Liver (tissue), 3 donors: ENCODE results near the gene PAPOLA.

Experiments used
- EGR1 ChIP-seq, 2 donors: IDR thresholded peaks; 2 replicates each; pipeline ENCODE4 v1.6.1; 2016 to 2018; ENCODE audit warnings: antibody characterized with exemption in 2 of 2, low read depth in 2 of 2
- NR2F2 ChIP-seq: IDR thresholded peaks from 2 replicates; pipeline ENCODE4 v1.6.1; 2016; ENCODE audit warnings: antibody characterized with exemption
- TAF1 ChIP-seq: conservative IDR thresholded peaks from 2 replicates; pipeline ENCODE4 v1.6.1; 2016; ENCODE audit warnings: antibody characterized with exemption, mild to moderate bottlenecking
- YY1 ChIP-seq: IDR thresholded peaks from 2 replicates; pipeline ENCODE4 v1.6.1; 2016; ENCODE audit warnings: antibody characterized with exemption, mild to moderate bottlenecking
- TF ChIP-seq, protein P1 (sequence below): fragments of 150-350 bp; IDR thresholded peaks from 2 replicates; pipeline ENCODE4 v1.5.1; 2017; ENCODE audit warnings: improper control_type of control experiment, low read depth, low read length; ENCODE audit not compliant: missing input control
- TF ChIP-seq, protein P2 (sequence below): IDR thresholded peaks from 2 replicates; pipeline ENCODE4 v1.6.1; 2016; ENCODE audit warnings: antibody characterized with exemption, mild to moderate bottlenecking
- TF ChIP-seq, protein P3 (sequence below): IDR thresholded peaks from 2 replicates; pipeline ENCODE4 v1.6.1; 2016; ENCODE audit warnings: antibody characterized with exemption
- TF ChIP-seq, protein P4 (sequence below): IDR thresholded peaks from 2 replicates; pipeline ENCODE4 v1.6.1; 2016; ENCODE audit warnings: antibody characterized with exemption
- donor health status: healthy.
- donor health status: healthy.

DNA sequence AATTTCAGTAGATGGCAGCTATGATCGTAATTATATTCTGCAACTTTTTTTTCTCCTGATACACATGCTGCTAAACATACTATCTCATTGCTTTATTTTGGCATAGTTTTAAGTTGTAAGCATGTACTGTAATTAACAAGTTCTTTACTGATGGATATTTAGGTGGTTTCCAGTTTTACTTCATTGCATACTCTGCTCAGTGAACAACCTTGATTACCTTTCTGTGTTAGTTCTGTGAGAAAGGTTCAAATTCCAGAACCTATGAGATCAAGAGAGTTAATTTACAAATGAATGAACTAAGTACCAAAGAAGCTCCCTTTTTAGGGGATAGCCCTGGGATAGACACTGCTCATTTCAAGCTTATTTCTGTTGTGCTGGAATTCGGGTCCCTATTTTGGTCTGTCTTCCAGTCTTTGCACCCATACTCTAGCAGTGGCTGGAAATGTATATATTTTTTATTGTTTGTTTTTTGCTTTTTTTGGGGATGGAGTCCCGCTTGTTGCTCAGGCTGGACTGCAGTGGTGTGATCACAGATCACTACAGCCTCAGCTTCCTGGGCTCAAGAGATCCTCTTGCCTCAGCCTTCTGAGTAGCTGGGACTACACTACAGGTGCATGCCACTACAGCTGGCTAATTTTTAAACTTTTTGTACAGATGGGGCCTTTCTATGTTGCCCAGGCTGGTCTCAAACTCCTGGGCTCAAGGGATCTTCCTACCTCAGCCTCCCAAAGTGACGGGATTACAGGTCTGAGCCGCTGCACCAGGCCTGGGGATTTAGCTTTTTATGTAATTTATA, 10.6 kb downstream of the PAPOLA start:
- TF ChIP-seq, protein P1, sequence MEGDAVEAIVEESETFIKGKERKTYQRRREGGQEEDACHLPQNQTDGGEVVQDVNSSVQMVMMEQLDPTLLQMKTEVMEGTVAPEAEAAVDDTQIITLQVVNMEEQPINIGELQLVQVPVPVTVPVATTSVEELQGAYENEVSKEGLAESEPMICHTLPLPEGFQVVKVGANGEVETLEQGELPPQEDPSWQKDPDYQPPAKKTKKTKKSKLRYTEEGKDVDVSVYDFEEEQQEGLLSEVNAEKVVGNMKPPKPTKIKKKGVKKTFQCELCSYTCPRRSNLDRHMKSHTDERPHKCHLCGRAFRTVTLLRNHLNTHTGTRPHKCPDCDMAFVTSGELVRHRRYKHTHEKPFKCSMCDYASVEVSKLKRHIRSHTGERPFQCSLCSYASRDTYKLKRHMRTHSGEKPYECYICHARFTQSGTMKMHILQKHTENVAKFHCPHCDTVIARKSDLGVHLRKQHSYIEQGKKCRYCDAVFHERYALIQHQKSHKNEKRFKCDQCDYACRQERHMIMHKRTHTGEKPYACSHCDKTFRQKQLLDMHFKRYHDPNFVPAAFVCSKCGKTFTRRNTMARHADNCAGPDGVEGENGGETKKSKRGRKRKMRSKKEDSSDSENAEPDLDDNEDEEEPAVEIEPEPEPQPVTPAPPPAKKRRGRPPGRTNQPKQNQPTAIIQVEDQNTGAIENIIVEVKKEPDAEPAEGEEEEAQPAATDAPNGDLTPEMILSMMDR = no peak
- peak; percentile 36 for TF ChIP-seq YY1
- TF ChIP-seq NR2F2 = no peak
- TF ChIP-seq EGR1 (IDR thresholded peaks at IDR 0.05; ENCODE audit: low read depth in 2 of 2) = no peak
- TF ChIP-seq, protein P2, sequence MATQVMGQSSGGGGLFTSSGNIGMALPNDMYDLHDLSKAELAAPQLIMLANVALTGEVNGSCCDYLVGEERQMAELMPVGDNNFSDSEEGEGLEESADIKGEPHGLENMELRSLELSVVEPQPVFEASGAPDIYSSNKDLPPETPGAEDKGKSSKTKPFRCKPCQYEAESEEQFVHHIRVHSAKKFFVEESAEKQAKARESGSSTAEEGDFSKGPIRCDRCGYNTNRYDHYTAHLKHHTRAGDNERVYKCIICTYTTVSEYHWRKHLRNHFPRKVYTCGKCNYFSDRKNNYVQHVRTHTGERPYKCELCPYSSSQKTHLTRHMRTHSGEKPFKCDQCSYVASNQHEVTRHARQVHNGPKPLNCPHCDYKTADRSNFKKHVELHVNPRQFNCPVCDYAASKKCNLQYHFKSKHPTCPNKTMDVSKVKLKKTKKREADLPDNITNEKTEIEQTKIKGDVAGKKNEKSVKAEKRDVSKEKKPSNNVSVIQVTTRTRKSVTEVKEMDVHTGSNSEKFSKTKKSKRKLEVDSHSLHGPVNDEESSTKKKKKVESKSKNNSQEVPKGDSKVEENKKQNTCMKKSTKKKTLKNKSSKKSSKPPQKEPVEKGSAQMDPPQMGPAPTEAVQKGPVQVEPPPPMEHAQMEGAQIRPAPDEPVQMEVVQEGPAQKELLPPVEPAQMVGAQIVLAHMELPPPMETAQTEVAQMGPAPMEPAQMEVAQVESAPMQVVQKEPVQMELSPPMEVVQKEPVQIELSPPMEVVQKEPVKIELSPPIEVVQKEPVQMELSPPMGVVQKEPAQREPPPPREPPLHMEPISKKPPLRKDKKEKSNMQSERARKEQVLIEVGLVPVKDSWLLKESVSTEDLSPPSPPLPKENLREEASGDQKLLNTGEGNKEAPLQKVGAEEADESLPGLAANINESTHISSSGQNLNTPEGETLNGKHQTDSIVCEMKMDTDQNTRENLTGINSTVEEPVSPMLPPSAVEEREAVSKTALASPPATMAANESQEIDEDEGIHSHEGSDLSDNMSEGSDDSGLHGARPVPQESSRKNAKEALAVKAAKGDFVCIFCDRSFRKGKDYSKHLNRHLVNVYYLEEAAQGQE = no peak
- TF ChIP-seq, protein P3, sequence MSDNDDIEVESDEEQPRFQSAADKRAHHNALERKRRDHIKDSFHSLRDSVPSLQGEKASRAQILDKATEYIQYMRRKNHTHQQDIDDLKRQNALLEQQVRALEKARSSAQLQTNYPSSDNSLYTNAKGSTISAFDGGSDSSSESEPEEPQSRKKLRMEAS = no peak
- TF ChIP-seq, protein P4, sequence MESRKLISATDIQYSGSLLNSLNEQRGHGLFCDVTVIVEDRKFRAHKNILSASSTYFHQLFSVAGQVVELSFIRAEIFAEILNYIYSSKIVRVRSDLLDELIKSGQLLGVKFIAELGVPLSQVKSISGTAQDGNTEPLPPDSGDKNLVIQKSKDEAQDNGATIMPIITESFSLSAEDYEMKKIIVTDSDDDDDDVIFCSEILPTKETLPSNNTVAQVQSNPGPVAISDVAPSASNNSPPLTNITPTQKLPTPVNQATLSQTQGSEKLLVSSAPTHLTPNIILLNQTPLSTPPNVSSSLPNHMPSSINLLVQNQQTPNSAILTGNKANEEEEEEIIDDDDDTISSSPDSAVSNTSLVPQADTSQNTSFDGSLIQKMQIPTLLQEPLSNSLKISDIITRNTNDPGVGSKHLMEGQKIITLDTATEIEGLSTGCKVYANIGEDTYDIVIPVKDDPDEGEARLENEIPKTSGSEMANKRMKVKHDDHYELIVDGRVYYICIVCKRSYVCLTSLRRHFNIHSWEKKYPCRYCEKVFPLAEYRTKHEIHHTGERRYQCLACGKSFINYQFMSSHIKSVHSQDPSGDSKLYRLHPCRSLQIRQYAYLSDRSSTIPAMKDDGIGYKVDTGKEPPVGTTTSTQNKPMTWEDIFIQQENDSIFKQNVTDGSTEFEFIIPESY = no peak
- no peak for TF ChIP-seq TAF1
